Activated CD8-positive, alpha-beta memory T cell treated with anti-CD3 and anti-CD28 coated beads for 4 hours (primary cell): ENCODE data around the gene PDGFRB.

Experiments used
- DNase-seq, 2 donors: peaks; one replicate each; pipeline ENCODE4 v3.0.0-alpha.2; 2020; ENCODE audit warnings: low read depth in 2 of 2

Gene PDGFRB

DNA sequence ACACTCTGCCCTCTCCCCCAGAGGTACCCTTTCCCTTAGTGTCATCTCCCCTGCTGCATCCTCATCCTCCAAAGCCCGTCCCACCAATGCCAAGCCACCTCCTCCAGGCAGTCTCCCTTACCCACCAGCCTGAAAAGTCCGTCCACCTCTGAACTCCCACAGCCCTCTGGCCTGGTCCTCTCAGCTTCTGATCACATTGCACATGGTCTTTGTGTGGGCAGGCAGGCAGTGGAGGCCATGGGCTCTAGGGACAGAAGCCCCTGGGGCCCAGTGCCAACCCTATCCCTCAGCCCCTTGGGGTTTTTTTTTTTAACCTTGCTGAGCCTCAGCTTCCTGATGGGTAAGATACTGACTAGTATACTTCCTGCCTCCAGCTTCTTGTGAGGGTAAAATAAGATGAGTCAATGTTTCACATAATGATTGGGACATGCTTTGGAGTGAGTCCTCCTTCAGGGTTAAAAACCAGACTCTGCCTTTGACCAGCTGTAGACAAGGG, 88.7 kb downstream of the PDGFRB start:
- no peak for DNase-seq

DNA sequence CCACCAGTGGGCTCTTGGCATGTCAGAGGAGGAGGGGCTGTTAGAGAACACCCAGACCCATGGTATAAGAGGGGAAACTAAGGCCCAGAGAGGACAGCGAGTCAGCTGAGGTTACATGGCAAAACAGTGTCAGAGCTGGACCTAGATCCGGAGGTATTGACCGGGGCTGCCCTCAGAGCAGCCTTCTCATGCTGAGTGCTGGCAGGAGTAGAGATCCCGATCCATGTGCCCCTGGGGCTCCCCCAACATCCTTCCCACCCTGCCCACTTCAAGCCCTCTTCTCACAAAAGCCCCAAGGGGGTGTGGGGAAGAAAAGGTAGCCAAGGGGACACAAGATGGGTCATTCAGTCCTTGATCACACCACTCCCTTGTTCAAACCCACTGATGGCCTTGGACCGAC, 89.2 kb downstream of the PDGFRB start:
- no peak for DNase-seq

DNA sequence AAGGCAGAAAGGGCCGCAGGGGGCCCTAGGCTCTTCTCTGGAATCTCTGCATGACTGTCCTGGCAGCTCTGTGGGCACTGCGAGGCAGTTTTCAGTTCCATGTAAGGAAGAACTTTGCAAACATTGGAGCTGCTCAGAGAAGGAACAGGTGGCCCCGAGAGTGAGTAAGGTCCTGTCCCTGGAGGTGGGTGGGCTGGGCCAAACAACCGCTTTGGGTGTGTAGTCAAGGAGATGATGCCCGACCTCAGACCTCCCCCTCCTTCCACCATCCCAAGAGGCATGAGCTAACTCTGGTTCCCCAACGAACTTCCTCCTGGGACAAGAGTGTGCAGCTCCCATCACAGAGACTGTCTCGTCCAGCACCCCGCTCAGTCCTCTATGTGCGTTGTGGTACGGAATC, 89.8 kb downstream of the PDGFRB start:
- DNase-seq: no peak

DNA sequence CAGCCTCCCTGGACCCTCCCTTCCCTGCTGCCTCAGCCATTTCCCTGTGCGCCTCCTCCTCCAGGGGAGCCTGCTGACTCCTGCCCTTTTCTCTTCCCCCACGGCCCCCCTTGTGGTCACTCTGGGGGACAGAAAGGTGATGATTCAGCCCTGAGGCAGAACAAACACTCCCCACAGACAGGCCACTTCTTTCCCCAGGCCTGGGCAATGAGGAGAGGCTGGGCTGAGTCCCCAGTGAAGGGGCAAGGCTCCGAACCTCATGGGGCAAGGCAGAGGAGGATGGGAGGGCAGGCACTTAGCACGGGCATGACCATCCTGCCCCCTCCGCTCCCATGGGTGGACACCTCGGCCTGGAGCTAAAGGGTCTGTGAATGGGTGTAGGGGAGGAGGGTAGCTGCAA, 90.3 kb downstream of the PDGFRB start:
- DNase-seq: no peak

DNA sequence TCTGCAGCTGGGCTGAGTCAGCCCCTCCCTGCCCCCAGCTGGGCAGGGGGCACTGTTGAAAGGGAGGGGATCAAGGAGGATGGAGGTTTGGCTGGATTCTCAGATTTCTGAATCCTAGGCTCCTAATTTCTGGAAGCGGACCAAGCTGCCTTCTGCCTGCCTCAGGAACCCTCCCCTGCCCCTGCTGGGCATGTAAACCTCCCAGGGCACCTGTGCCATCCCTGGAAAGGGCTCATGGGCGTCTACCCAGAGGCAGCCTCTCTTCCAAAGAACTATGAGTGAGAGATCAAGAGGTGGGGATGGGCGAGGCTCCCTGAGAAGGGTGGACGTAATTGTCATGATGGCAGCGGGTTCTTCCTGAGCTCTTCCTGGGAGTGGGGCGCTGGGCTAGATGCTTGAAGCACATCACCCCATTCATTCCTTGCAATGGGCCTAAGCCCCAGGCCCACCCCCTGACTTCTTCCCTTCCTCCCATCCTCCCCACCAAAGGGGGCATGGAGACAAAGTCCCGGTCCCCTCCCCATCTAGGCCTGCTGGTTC, 90.9 kb downstream of the PDGFRB start:
- DNase-seq: no peak
